Panc1 (cell line): ENCODE measurements around the gene MYO3B. TPM values are rescaled to one million over a fixed set of nuclear protein-coding genes. Genes with fewer than 3 reads are reported as not detected.

ENCODE experiments used
- ATAC-seq: fragments of 200-7000 bp; cut with Tn5 transposase; 2 replicates; pipeline ENCODE4 v1.9.1; 2020; ENCODE audit warnings: mild to moderate bottlenecking, moderate library complexity
- BruUV-seq: library from RNA; stranded (reverse); fragments of 400-500 nt; replicated peaks from 2 replicates; lab custom pipeline; 2021; lab: Mats Ljungman, UMichigan
- CTCF ChIA-PET: fragments of 300-600 bp; sonication (Branson Sonifier 250); formaldehyde crosslinking; loops from one replicate; lab custom pipeline; 2022; ENCODE audit warnings: antibody characterized with exemption; lab: Charles Lee
- POLR2A ChIA-PET: fragments of 300-600 bp; sonication (Branson Sonifier 250); formaldehyde crosslinking; loops from one replicate; lab custom pipeline; 2022; ENCODE audit warnings: antibody characterized with exemption; lab: Charles Lee
- DNase-seq: peaks from one replicate; pipeline ENCODE4 v3.0.0-alpha.2; 2010; ENCODE audit warnings: low read depth, low spot score
- H3K27ac ChIP-seq: 2 replicates; pipeline ENCODE4 v1.5.1; 2011; ENCODE audit warnings: mild to moderate bottlenecking, low read length, inconsistent platforms
- H3K27me3 ChIP-seq: fragments of 200-500 bp; sonication (Bioruptor generic); 2 replicates; pipeline ENCODE4 v1.6.0; 2014; ENCODE audit warnings: low read length, inconsistent platforms; ENCODE audit not compliant: control insufficient read depth, insufficient read depth
- H3K36me3 ChIP-seq: fragments of 200-500 bp; sonication (Bioruptor generic); 2 replicates; pipeline ENCODE4 v1.5.1; 2014; ENCODE audit warnings: inconsistent platforms, mild to moderate bottlenecking, low read length, moderate library complexity; ENCODE audit not compliant: control insufficient read depth, insufficient read depth
- H3K4me1 ChIP-seq: 2 replicates; pipeline ENCODE4 v1.5.1; 2011; ENCODE audit warnings: inconsistent platforms, mild to moderate bottlenecking, low read length, moderate library complexity; ENCODE audit not compliant: control insufficient read depth, insufficient read depth
- H3K4me3 ChIP-seq, 2 experiments: 2 replicates each; pipeline ENCODE4 v1.5.1; 2011 to 2012; ENCODE audit warnings: low read depth in 2 of 2, low read length in 2 of 2, mild to moderate bottlenecking in 2 of 2, inconsistent platforms in 1 of 2, moderate library complexity in 1 of 2
- H3K9me3 ChIP-seq: fragments of 200-500 bp; sonication (Bioruptor generic); 2 replicates; pipeline ENCODE4 v1.5.1; 2014; ENCODE audit warnings: low read depth, mild to moderate bottlenecking, inconsistent platforms, low read length, moderate library complexity; ENCODE audit not compliant: control insufficient read depth, insufficient read depth
- POLR2AphosphoS5 ChIP-seq: IDR thresholded peaks from 2 replicates; pipeline ENCODE4 v1.6.1; 2012; ENCODE audit warnings: mild to moderate bottlenecking, low read depth, low read length, moderate library complexity
- SIN3A ChIP-seq: IDR thresholded peaks from 2 replicates; pipeline ENCODE4 v1.6.1; 2012; ENCODE audit warnings: low read depth, mild to moderate bottlenecking, low read length, moderate library complexity, borderline replicate concordance; ENCODE audit not compliant: insufficient read depth
- TCF7L2 ChIP-seq: IDR thresholded peaks from 2 replicates; pipeline ENCODE4 v1.6.1; 2011; ENCODE audit warnings: mild to moderate bottlenecking, low read depth, low read length, inconsistent platforms
- in situ Hi-C: cut with HindIII; loops from 2 replicates; pipeline ENCODE4 v1.10.0; 2016; ENCODE audit warnings: low sequenced_read_pairs, low pct_unique_long_range_greater_than_20kb
- intact Hi-C: fragments of 100-400 bp; cut with micrococcal nuclease; formaldehyde crosslinking; loops from one replicate; pipeline ENCODE4 v1.10.0; 2022; ENCODE audit not compliant: unreplicated experiment
- total RNA-seq: library from RNA; stranded (reverse); gene quantifications from one replicate; pipeline ENCODE4 v1.2.1, GENCODE V29; 2021; ENCODE audit not compliant: unreplicated experiment
- TF ChIP-seq, protein P1 (sequence below): fragments of 450-650 bp; IDR thresholded peaks from 2 replicates; pipeline ENCODE4 v1.5.1; 2017; ENCODE audit warnings: mild to moderate bottlenecking
- TF ChIP-seq, protein P2 (sequence below), 2 experiments: IDR thresholded peaks; 2 replicates each; pipeline ENCODE4 v1.6.1; 2011 to 2012; ENCODE audit warnings: low read depth in 2 of 2, control low read depth in 1 of 2, low read length in 1 of 2, mild to moderate bottlenecking in 1 of 2, moderate library complexity in 1 of 2; ENCODE audit not compliant: insufficient read depth in 1 of 2

Gene MYO3B
- total RNA-seq, 1 experiment from 2014 or later: 0.05 TPM

DNA sequence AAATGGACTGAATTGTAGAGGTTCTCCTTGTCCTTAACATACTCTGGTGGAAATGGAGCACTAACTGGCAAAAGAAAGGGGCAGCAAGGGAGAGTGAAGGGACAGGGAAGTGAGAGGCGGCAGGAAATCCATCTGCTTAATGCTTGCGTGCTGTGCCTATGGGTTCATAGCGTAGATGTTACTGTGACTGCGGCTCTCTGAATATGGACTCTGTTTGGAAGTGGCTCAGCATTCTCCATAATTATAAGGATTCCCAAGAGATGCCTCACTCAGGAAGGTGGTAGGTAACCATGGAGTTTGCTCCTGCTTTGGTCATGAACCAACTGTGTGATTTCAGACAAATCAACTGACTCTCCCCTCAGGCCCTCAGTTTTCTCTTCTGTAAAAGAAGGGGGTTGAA lies 50.0 kb downstream of the MYO3B start:
- H3K9me3 ChIP-seq: no peaks in the 10 kb centered on the region
- H3K4me1 ChIP-seq: no peaks in the 10 kb centered on the region
- ChIA-PET POLR2A (no interaction called here), CTCF (no interaction called here)
- H3K4me3 ChIP-seq: no peak overlapping the region
- no peak overlapping the region for H3K27ac ChIP-seq
- no peaks in the 10 kb centered on the region for H3K27me3 ChIP-seq
- intact Hi-C loops (loop anchor here (10.0 kb wide), 1 partner anchor 283 kb away; no protein-coding TSS in a partner anchor), in situ Hi-C loops (no loop called here)
- DNase-seq: no peak
- no peak for ATAC-seq
- BruUV-seq: no TSS peak
- TF ChIP-seq, protein P1, sequence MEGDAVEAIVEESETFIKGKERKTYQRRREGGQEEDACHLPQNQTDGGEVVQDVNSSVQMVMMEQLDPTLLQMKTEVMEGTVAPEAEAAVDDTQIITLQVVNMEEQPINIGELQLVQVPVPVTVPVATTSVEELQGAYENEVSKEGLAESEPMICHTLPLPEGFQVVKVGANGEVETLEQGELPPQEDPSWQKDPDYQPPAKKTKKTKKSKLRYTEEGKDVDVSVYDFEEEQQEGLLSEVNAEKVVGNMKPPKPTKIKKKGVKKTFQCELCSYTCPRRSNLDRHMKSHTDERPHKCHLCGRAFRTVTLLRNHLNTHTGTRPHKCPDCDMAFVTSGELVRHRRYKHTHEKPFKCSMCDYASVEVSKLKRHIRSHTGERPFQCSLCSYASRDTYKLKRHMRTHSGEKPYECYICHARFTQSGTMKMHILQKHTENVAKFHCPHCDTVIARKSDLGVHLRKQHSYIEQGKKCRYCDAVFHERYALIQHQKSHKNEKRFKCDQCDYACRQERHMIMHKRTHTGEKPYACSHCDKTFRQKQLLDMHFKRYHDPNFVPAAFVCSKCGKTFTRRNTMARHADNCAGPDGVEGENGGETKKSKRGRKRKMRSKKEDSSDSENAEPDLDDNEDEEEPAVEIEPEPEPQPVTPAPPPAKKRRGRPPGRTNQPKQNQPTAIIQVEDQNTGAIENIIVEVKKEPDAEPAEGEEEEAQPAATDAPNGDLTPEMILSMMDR: no peak
- TF ChIP-seq, protein P2, sequence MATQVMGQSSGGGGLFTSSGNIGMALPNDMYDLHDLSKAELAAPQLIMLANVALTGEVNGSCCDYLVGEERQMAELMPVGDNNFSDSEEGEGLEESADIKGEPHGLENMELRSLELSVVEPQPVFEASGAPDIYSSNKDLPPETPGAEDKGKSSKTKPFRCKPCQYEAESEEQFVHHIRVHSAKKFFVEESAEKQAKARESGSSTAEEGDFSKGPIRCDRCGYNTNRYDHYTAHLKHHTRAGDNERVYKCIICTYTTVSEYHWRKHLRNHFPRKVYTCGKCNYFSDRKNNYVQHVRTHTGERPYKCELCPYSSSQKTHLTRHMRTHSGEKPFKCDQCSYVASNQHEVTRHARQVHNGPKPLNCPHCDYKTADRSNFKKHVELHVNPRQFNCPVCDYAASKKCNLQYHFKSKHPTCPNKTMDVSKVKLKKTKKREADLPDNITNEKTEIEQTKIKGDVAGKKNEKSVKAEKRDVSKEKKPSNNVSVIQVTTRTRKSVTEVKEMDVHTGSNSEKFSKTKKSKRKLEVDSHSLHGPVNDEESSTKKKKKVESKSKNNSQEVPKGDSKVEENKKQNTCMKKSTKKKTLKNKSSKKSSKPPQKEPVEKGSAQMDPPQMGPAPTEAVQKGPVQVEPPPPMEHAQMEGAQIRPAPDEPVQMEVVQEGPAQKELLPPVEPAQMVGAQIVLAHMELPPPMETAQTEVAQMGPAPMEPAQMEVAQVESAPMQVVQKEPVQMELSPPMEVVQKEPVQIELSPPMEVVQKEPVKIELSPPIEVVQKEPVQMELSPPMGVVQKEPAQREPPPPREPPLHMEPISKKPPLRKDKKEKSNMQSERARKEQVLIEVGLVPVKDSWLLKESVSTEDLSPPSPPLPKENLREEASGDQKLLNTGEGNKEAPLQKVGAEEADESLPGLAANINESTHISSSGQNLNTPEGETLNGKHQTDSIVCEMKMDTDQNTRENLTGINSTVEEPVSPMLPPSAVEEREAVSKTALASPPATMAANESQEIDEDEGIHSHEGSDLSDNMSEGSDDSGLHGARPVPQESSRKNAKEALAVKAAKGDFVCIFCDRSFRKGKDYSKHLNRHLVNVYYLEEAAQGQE (IDR thresholded peaks at IDR 0.05; ENCODE audit: insufficient read depth in 1 of 2, low read depth in 2 of 2, low read length in 1 of 2): no peak
- TF ChIP-seq POLR2AphosphoS5: no peak
- TF ChIP-seq TCF7L2: no peak
- TF ChIP-seq SIN3A: no peak
- no peaks in the 10 kb centered on the region for H3K36me3 ChIP-seq

DNA sequence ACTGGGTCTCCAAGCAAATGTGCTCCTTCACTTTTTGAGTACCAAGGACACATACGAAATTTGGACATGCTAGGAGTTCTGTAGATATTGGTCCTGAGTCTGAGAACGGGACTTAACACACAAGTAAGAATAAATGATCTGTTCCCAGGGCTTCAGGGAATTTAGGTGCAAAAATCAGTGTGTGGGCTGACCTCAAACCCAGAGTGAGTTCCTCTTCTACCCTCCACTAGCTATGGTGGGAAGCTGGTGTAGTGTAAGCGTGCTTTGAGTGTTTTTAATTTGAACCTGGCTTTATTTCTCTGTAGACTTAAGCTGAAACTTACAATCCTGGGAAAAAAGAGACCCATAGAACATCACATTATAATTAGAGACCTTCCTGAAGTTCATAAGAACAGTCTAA lies 50.5 kb downstream of the MYO3B start:
- ATAC-seq (no peak), DNase-seq (no peak)
- ChIA-PET CTCF (no interaction called here), POLR2A (interaction anchor here (0.6 kb wide), 1 partner anchor 67 kb away, joined by 5 read pairs; no protein-coding TSS in a partner anchor)
- intact Hi-C loops: loop anchor here (10.0 kb wide), 1 partner anchor 284 kb away; no protein-coding TSS in a partner anchor
- no TSS peak for BruUV-seq
- Histone ChIP-seq H3K9me3 (no peaks in the 10 kb centered on the region), H3K27ac (no peak overlapping the region), H3K27me3 (no peaks in the 10 kb centered on the region), H3K4me3 (no peak overlapping the region), H3K36me3 (no peaks in the 10 kb centered on the region), H3K4me1 (no peaks in the 10 kb centered on the region)
- in situ Hi-C loops: no loop called here
- TF ChIP-seq, protein P2 (IDR thresholded peaks at IDR 0.05; ENCODE audit: insufficient read depth in 1 of 2, low read depth in 2 of 2, low read length in 1 of 2): no peak
- TF ChIP-seq TCF7L2 (no peak), SIN3A (no peak), POLR2AphosphoS5 (no peak)
- TF ChIP-seq, protein P1: no peak
